ENCODE results near the gene ODF4.

- TF ChIP-seq CTCF (IDR thresholded peaks at IDR 0.05; ENCODE audit: insufficient read depth, low read length, poor library complexity, severe bottlenecking), result peak; percentile 96
- no peak for TF ChIP-seq EZH2phosphoT487 (conservative IDR thresholded peaks at IDR 0.05; ENCODE audit: low read length)
These were observed 43.6 kb downstream of the ODF4 start, which contains the start of gene RPL26 for GRCh38 chr17:8383143-8383822.
